ENCODE data around the gene DSE. TPM values are rescaled to one million over a fixed set of nuclear protein-coding genes. Genes with fewer than 3 reads are reported as not detected.

DSE gene
- total RNA-seq, 4 donors from 2014 or later, result 29.0 to 50.4 (median 38.7) TPM

GRCh38 chr6:116437656-116438055 is 66.9 kb downstream of the DSE start:
- TF ChIP-seq, protein P1, sequence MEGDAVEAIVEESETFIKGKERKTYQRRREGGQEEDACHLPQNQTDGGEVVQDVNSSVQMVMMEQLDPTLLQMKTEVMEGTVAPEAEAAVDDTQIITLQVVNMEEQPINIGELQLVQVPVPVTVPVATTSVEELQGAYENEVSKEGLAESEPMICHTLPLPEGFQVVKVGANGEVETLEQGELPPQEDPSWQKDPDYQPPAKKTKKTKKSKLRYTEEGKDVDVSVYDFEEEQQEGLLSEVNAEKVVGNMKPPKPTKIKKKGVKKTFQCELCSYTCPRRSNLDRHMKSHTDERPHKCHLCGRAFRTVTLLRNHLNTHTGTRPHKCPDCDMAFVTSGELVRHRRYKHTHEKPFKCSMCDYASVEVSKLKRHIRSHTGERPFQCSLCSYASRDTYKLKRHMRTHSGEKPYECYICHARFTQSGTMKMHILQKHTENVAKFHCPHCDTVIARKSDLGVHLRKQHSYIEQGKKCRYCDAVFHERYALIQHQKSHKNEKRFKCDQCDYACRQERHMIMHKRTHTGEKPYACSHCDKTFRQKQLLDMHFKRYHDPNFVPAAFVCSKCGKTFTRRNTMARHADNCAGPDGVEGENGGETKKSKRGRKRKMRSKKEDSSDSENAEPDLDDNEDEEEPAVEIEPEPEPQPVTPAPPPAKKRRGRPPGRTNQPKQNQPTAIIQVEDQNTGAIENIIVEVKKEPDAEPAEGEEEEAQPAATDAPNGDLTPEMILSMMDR (IDR thresholded peaks at IDR 0.05), result no peak
- TF ChIP-seq POLR2A (IDR thresholded peaks at IDR 0.05), result no peak
- intact Hi-C loops (cut with DNase I; ENCODE audit: low total_unique reads), result no loop called here
- no peak for DNase-seq (ENCODE audit: low spot score in 2 of 2)
- no peak overlapping the region for H3K4me3 ChIP-seq (ENCODE audit: low read depth, poor library complexity, severe bottlenecking)

GRCh38 chr6:116438590-116439448 is 68.1 kb downstream of the DSE start:
- 68 to 70% methylated on average over 6 of the region's 6 CpGs for WGBS, 2 donors
- intact Hi-C loops (cut with DNase I; ENCODE audit: low total_unique reads), result no loop called here
- H3K4me3 ChIP-seq (ENCODE audit: low read depth, poor library complexity, severe bottlenecking), result no peak overlapping the region
- TF ChIP-seq POLR2A (IDR thresholded peaks at IDR 0.05), result no peak
- TF ChIP-seq, protein P1 (IDR thresholded peaks at IDR 0.05), result no peak
- DNase-seq (ENCODE audit: low spot score in 2 of 2), result no peak

DNA sequence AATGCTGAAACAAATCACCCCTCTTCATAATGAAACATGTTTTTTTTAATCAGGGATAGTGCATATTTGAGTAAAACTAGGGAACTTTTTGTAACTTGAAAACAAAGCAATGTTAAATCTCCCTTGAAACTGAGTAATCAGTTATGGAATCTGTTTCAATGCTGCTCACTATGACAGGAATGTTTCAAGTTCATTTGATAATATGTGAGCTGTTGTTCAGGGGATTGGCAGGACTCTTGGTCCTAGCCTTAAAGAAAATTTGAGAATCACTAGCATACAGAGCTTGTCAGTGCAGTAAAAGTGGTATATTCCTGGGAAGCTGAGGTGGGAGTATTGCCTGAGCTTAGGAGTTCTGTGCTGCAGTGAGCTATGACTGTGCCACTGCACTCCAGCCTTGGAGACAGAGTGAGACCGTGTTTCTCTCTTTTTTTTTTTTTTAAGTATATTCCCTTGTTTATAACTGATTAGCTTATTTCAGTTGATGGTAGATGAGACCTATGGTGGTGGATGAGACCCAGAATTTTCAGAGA is 68.8 kb downstream of the DSE start:
- TF ChIP-seq, protein P1 (IDR thresholded peaks at IDR 0.05), result no peak
- TF ChIP-seq POLR2A (IDR thresholded peaks at IDR 0.05), result no peak
- intact Hi-C loops (cut with DNase I; ENCODE audit: low total_unique reads), result no loop called here
- 67 to 82% methylated on average over 1 of the region's 1 CpG for whole genome bisulfite sequencing, 2 donors
- no peak overlapping the region for H3K4me3 ChIP-seq (ENCODE audit: low read depth, poor library complexity, severe bottlenecking)
- DNase-seq (ENCODE audit: low spot score in 2 of 2), result no peak

GRCh38 chr6:116443105-116443504 is 72.4 kb downstream of the DSE start:
- 92 to 98% methylated on average over 2 of the region's 2 CpGs for WGBS, 2 donors
- intact Hi-C loops (cut with DNase I; ENCODE audit: low total_unique reads), result no loop called here
- DNase-seq (ENCODE audit: low spot score in 2 of 2), result no peak
- H3K4me3 ChIP-seq (ENCODE audit: low read depth, poor library complexity, severe bottlenecking), result no peak overlapping the region
- TF ChIP-seq POLR2A (IDR thresholded peaks at IDR 0.05), result no peak
- TF ChIP-seq, protein P1 (IDR thresholded peaks at IDR 0.05), result no peak

GRCh38 chr6:116444092-116444491 is 73.3 kb downstream of the DSE start:
- 23 to 24% methylated on average over 3 of the region's 3 CpGs for WGBS, 2 donors
- H3K4me3 ChIP-seq (ENCODE audit: low read depth, poor library complexity, severe bottlenecking), result no peak overlapping the region
- intact Hi-C loops (cut with DNase I; ENCODE audit: low total_unique reads), result no loop called here
- TF ChIP-seq POLR2A (IDR thresholded peaks at IDR 0.05), result no peak
- TF ChIP-seq, protein P1 (IDR thresholded peaks at IDR 0.05), result no peak
- DNase-seq (ENCODE audit: low spot score in 2 of 2), result no peak
